GM23338 (cell line): ENCODE results near the gene IFI6. TPM values are rescaled to one million over a fixed set of nuclear protein-coding genes. Genes with fewer than 3 reads are reported as not detected.

Source experiments
- ATAC-seq: fragments of 200-7000 bp; cut with Tn5 transposase; 3 replicates; pipeline ENCODE4 v1.9.1; 2020
- DNase-seq: peaks from one replicate; pipeline ENCODE4 v3.0.0-alpha.2; 2015; ENCODE audit warnings: low spot score
- H2AFZ ChIP-seq: fragments of 200-600 bp; sonication (generic); 2 replicates; pipeline ENCODE4 v1.8.0; 2016; ENCODE audit warnings: antibody characterized with exemption, mild to moderate bottlenecking, moderate library complexity
- H3F3A ChIP-seq: fragments of 200-600 bp; sonication (generic); replicated peaks from 2 replicates; pipeline ENCODE4 v1.8.0; 2017; ENCODE audit warnings: antibody characterized with exemption, mixed run types, low read depth
- H3K27ac ChIP-seq: fragments of 200-600 bp; sonication (generic); 2 replicates; pipeline ENCODE4 v1.6.1; 2016; ENCODE audit warnings: low read depth
- H3K27me3 ChIP-seq: fragments of 200-600 bp; sonication (generic); 2 replicates; pipeline ENCODE4 v1.8.0; 2016; ENCODE audit warnings: mild to moderate bottlenecking, mixed run types, moderate library complexity; ENCODE audit not compliant: insufficient read depth
- H3K36me3 ChIP-seq: fragments of 200-600 bp; sonication (generic); 2 replicates; pipeline ENCODE4 v1.8.0; 2016; ENCODE audit warnings: mild to moderate bottlenecking; ENCODE audit not compliant: insufficient read depth
- H3K4me1 ChIP-seq: fragments of 200-600 bp; sonication (generic); 2 replicates; pipeline ENCODE4 v1.8.0; 2016; ENCODE audit warnings: mild to moderate bottlenecking, moderate library complexity; ENCODE audit not compliant: insufficient read depth
- H3K4me2 ChIP-seq: fragments of 200-600 bp; sonication (generic); 2 replicates; pipeline ENCODE4 v1.7.1; 2017; ENCODE audit warnings: mixed run types
- H3K4me3 ChIP-seq: fragments of 200-600 bp; sonication (generic); 2 replicates; pipeline ENCODE4 v1.6.1; 2016; ENCODE audit warnings: mixed run types
- H3K79me2 ChIP-seq: fragments of 200-600 bp; sonication (generic); replicated peaks from 2 replicates; pipeline ENCODE4 v1.8.0; 2017; ENCODE audit warnings: mild to moderate bottlenecking; ENCODE audit not compliant: insufficient read depth
- H3K9me2 ChIP-seq: fragments of 200-600 bp; sonication (generic); 2 replicates; pipeline ENCODE4 v1.8.0; 2017; ENCODE audit not compliant: insufficient read depth
- H4K20me1 ChIP-seq: fragments of 200-600 bp; sonication (generic); replicated peaks from 2 replicates; pipeline ENCODE4 v1.8.0; 2017; ENCODE audit warnings: mild to moderate bottlenecking; ENCODE audit not compliant: insufficient read depth
- H3K27ac Mint-ChIP-seq: 2 replicates; pipeline ENCODE4 v1.8.0; 2020; ENCODE audit warnings: inconsistent platforms, mild to moderate bottlenecking, moderate library complexity, mixed read lengths
- H3K27me3 Mint-ChIP-seq: 3 replicates; pipeline ENCODE4 v1.8.0; 2022; ENCODE audit warnings: low read depth, mild to moderate bottlenecking, moderate library complexity, mixed read lengths, inconsistent platforms; ENCODE audit not compliant: insufficient read depth, poor library complexity
- H3K36me3 Mint-ChIP-seq: 3 replicates; pipeline ENCODE4 v1.8.0; 2021; ENCODE audit warnings: low read depth, mild to moderate bottlenecking, inconsistent platforms, moderate library complexity, mixed read lengths
- H3K4me1 Mint-ChIP-seq: 3 replicates; pipeline ENCODE4 v1.8.0; 2020; ENCODE audit warnings: mild to moderate bottlenecking, inconsistent platforms, mixed read lengths
- H3K4me3 Mint-ChIP-seq: 3 replicates; pipeline ENCODE4 v1.8.0; 2021; ENCODE audit warnings: moderate library complexity, mild to moderate bottlenecking, inconsistent platforms, mixed read lengths
- H3K9me3 Mint-ChIP-seq: 3 replicates; pipeline ENCODE4 v1.8.0; 2020; ENCODE audit warnings: moderate library complexity, mild to moderate bottlenecking, inconsistent platforms, mixed read lengths
- CREB1 ChIP-seq: fragments of 250-450 bp; sonication (Bioruptor Pico); IDR thresholded peaks from 2 replicates; pipeline ENCODE4 v1.5.0; 2020; ENCODE audit warnings: low read depth, mild to moderate bottlenecking, moderate library complexity
- ETS1 ChIP-seq: IDR thresholded peaks from 2 replicates; pipeline ENCODE4 v1.6.1; 2016; ENCODE audit warnings: antibody characterized with exemption
- EZH2phosphoT487 ChIP-seq: fragments of 200-600 bp; sonication (generic); IDR thresholded peaks from one replicate; pipeline ENCODE4 v1.8.1; 2018; ENCODE audit warnings: antibody characterized with exemption; ENCODE audit not compliant: unreplicated experiment
- JUNB ChIP-seq: IDR thresholded peaks from one replicate; pipeline ENCODE4 v1.6.1; 2016; ENCODE audit warnings: antibody characterized with exemption; ENCODE audit not compliant: unreplicated experiment
- POLR2AphosphoS5 ChIP-seq: IDR thresholded peaks from 2 replicates; pipeline ENCODE4 v1.6.1; 2016; ENCODE audit warnings: antibody characterized with exemption, low read depth
- ZNF462 ChIP-seq: fragments of 250-450 bp; sonication (Bioruptor Pico); IDR thresholded peaks from 2 replicates; pipeline ENCODE4 v1.5.0; 2020; ENCODE audit warnings: mild to moderate bottlenecking, moderate library complexity
- polyA plus RNA-seq: library from polyadenylated mRNA; unstranded; fragments of >200 nt; fragmentation: Nextera tagmentation; extraction: Ambion mirVana; gene quantifications from 2 replicates; pipeline ENCODE4 v1.2.1, GENCODE V29; 2016
- total RNA-seq: library from RNA; depleted of rRNA; stranded (reverse); fragments of >200 nt; shearing (Covaris generic); gene quantifications from 2 replicates; pipeline ENCODE4 v1.2.3, GENCODE V29; 2014

IFI6 gene
- total and polyA plus RNA-seq, 2 experiments from 2014 or later: 6.3 to 16.0 TPM

- no peaks in the 10 kb centered on the region for H3K27me3 ChIP-seq
- peaks cover 8% of the 10 kb centered on the region for H3K27me3 Mint-ChIP-seq
- H3K27ac Mint-ChIP-seq: no peak overlapping the region
- H3K4me3 Mint-ChIP-seq: no peak overlapping the region
- H3K27ac ChIP-seq: no peak overlapping the region
- TF ChIP-seq CREB1: no peak
- TF ChIP-seq ZNF462: no peak
- no peak for TF ChIP-seq POLR2AphosphoS5
- TF ChIP-seq JUNB: no peak
- TF ChIP-seq ETS1: no peak
- no peak for TF ChIP-seq EZH2phosphoT487
- no peaks in the 10 kb centered on the region for H3F3A ChIP-seq
- ATAC-seq: no peak
- H3K4me1 Mint-ChIP-seq: peaks cover 7% of the 10 kb centered on the region
- peaks cover 5% of the 10 kb centered on the region; the same call in 2 of the 3 replicates for H3K9me3 Mint-ChIP-seq
- H3K36me3 ChIP-seq: no peaks in the 10 kb centered on the region
- no peaks in the 10 kb centered on the region for H3K79me2 ChIP-seq
- H3K9me2 ChIP-seq: no peaks in the 10 kb centered on the region
- no peak overlapping the region for H3K4me3 ChIP-seq
- H3K36me3 Mint-ChIP-seq: no peaks in the 10 kb centered on the region
- H3K4me1 ChIP-seq: no peaks in the 10 kb centered on the region
- H2AFZ ChIP-seq: no peak overlapping the region
- no peak overlapping the region for H3K4me2 ChIP-seq
- no peaks in the 10 kb centered on the region for H4K20me1 ChIP-seq
- no peak for DNase-seq
Measured at GRCh38 chr1:27710574-27710973, 38.6 kb upstream of the IFI6 start.
